Breast epithelium (tissue), 4 donors: Measurements from ENCODE around the gene CUL1. TPM values are rescaled to one million over a fixed set of nuclear protein-coding genes. Genes with fewer than 3 reads are reported as not detected.
"Not testable (repeated sequence)": the region's sequence is repeated elsewhere in the genome, so short reads cannot be mapped to it uniquely, and the experiment has no call there.

Experiments
- DNase-seq, 2 donors: peaks; one replicate each; pipeline ENCODE4 v3.0.0-alpha.2; 2019; ENCODE audit warnings: low spot score in 2 of 2
- H3K27ac ChIP-seq, 2 donors: fragments of 200-600 bp; sonication (generic) in 1 of 2; one replicate each; pipeline ENCODE4 v1.5.1; 2016 to 2019; ENCODE audit warnings: mild to moderate bottlenecking in 1 of 2
- H3K27me3 ChIP-seq, 2 donors: fragments of 200-600 bp; sonication (generic) in 1 of 2; one replicate each; pipeline versions ENCODE4 v1.5.1 to v1.6.0; 2017 to 2019; ENCODE audit warnings: control low read depth in 1 of 2, mild to moderate bottlenecking in 1 of 2
- H3K36me3 ChIP-seq: fragments of 200-600 bp; one replicate; pipeline ENCODE4 v1.5.1; 2019
- H3K4me1 ChIP-seq, 2 donors: fragments of 200-600 bp; sonication (generic); one replicate each; pipeline ENCODE4 v1.5.1; 2016 to 2019; ENCODE audit warnings: control low read depth in 1 of 2
- H3K4me3 ChIP-seq, 3 donors: fragments of 200-600 bp; sonication (generic); 1 replicate in 2 of 3; 2 replicates in 1 of 3; pipeline ENCODE4 v1.5.1; 2016 to 2019; ENCODE audit warnings: mild to moderate bottlenecking in 3 of 3, moderate library complexity in 2 of 3
- H3K9me3 ChIP-seq, 2 donors: fragments of 200-600 bp; sonication (generic) in 1 of 2; one replicate each; pipeline ENCODE4 v1.5.1; 2016 to 2019; ENCODE audit warnings: control low read depth in 1 of 2
- POLR2A ChIP-seq: fragments of 450-650 bp; IDR thresholded peaks from one replicate; pipeline ENCODE4 v1.6.1; 2016; ENCODE audit warnings: antibody characterized with exemption, mild to moderate bottlenecking, moderate library complexity
- POLR2AphosphoS5 ChIP-seq, 3 donors: sonication (generic); formaldehyde crosslinking; IDR thresholded peaks; one replicate each; pipeline ENCODE4 v1.6.1; 2017; ENCODE audit warnings: antibody characterized with exemption in 3 of 3
- intact Hi-C: fragments of 100-400 bp; cut with DNase I; formaldehyde crosslinking; loops from one replicate; pipeline ENCODE4 v1.15.1; 2023; ENCODE audit warnings: low total_unique reads
- total RNA-seq, 3 donors: library from RNA; depleted of rRNA; stranded (reverse); fragments of >200 nt; gene quantifications; one replicate each; pipeline ENCODE4 v1.1.0, GENCODE V29; 2016
- TF ChIP-seq, protein P1 (sequence below), 3 donors: fragments of 450-650 bp; IDR thresholded peaks; one replicate each; pipeline ENCODE4 v1.5.1; 2016 to 2017; ENCODE audit warnings: antibody characterized with exemption in 3 of 3, mild to moderate bottlenecking in 3 of 3, moderate library complexity in 3 of 3

CUL1 gene
- total RNA-seq, 3 donors from 2014 or later = 61.6 to 71.4 (median 65.4) TPM

DNA sequence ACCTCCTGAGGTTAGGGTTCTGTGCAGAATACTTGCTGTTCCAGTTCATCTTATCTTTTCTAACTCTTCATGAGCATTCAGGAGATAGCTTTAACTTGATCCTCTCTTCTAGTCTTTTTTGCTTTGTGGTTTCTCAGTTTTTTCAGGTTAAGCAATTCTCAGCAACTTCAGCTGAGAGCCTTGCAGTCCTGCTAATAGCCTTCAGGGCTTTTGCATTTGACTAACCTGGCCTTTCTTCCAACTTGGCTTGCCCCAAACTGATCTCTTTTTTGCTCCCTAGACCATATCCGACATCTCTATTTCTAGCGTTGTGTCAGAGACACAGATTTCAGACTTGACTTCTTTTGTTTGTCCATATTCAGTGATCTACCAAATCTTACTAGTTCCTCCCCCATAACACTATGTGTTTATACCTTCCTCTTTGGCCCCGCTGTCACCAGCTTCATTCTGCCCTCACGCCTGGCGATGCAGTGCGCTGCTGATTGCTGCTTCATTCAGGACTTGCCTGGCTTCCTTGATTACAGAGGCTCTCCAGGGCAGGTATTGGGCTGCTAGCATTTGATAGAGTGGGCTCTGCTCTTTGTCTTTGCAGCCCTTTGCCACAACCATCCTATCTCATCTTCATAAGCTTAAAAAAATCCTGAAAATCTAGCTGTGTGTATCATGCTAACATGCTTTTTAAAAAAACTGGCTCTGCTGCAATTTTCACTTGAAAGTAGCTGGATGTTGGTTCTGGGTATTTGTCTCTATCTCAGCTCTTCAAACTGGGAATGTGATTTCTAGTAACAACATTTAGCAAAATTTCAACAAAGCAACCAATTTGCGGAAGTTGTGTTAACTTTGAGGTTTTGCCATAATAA, 9.6 kb downstream of the CUL1 start:
- peaks cover 2 to 12% of the 10 kb centered on the region in 2 donors for H3K4me1 ChIP-seq
- H3K36me3 ChIP-seq = no peaks in the 10 kb centered on the region
- intact Hi-C loops = no loop called here

DNA sequence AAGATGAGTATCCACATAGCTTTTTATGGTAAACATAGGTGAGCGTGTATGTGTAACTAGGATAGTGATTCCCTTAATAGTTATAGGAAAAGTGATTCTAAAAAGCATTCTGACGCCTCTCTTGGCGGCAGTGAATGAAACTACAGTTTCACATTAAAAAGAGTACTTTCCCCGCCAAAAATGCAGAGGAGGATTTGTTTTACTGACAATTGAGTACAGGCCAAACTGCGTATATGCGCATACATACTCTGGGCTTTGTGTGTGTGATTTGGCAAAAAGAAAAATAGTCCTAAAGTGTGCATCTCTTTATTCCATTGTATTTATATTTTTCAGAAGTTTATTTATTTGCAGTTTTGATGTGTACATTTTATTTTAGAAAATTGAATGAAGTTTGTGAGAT, 10.3 kb downstream of the CUL1 start:
- TF ChIP-seq POLR2AphosphoS5 (IDR thresholded peaks at IDR 0.05) = no peak
- no peak for TF ChIP-seq POLR2A
- TF ChIP-seq, protein P1, sequence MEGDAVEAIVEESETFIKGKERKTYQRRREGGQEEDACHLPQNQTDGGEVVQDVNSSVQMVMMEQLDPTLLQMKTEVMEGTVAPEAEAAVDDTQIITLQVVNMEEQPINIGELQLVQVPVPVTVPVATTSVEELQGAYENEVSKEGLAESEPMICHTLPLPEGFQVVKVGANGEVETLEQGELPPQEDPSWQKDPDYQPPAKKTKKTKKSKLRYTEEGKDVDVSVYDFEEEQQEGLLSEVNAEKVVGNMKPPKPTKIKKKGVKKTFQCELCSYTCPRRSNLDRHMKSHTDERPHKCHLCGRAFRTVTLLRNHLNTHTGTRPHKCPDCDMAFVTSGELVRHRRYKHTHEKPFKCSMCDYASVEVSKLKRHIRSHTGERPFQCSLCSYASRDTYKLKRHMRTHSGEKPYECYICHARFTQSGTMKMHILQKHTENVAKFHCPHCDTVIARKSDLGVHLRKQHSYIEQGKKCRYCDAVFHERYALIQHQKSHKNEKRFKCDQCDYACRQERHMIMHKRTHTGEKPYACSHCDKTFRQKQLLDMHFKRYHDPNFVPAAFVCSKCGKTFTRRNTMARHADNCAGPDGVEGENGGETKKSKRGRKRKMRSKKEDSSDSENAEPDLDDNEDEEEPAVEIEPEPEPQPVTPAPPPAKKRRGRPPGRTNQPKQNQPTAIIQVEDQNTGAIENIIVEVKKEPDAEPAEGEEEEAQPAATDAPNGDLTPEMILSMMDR (IDR thresholded peaks at IDR 0.05) = no peak
- Histone ChIP-seq H3K9me3 (no peaks in the 10 kb centered on the region), H3K4me3 (no peak overlapping the region), H3K27ac (no peak overlapping the region), H3K4me1 (peaks cover 2 to 12% of the 10 kb centered on the region in 2 donors), H3K36me3 (no peaks in the 10 kb centered on the region), H3K27me3 (no peaks in the 10 kb centered on the region)
- DNase-seq = no peak
- intact Hi-C loops = no loop called here

More for the DNA sequence above, 9.6 kb downstream of the CUL1 start:
- TF ChIP-seq POLR2A = no peak
- TF ChIP-seq POLR2AphosphoS5 (IDR thresholded peaks at IDR 0.05) = no peak
- TF ChIP-seq, protein P1 (IDR thresholded peaks at IDR 0.05) = no peak
- no peak overlapping the region for H3K27ac ChIP-seq
- H3K9me3 ChIP-seq = no peaks in the 10 kb centered on the region
- no peak overlapping the region for H3K4me3 ChIP-seq
- H3K27me3 ChIP-seq = no peaks in the 10 kb centered on the region
- DNase-seq = no peak

DNA sequence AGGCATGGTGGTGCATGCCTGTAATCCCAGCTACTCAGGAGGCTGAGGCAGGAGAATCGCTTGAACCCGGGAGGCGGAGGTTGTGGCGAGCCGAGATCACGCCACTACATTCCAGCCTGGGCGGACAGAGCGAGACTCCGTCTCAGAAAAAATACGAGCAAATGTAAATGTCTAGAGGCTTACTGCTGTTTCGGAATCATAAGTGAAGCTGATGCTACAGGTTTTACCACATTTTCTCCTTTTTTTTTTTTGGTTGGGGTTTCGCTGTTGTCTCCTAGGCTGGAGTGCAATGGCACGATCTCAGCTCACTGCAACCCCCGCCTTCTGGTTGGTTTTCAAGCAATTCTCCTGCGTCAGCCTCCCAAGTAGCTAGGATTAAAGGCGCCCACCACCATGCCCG, 11.7 kb downstream of the CUL1 start:
- H3K9me3 ChIP-seq, H3K27me3 ChIP-seq, H3K27ac ChIP-seq, DNase-seq, H3K36me3 ChIP-seq, H3K4me3 ChIP-seq, intact Hi-C loops: not testable (repeated sequence)
- peaks cover 2 to 12% of the 10 kb centered on the region in 2 donors for H3K4me1 ChIP-seq

DNA sequence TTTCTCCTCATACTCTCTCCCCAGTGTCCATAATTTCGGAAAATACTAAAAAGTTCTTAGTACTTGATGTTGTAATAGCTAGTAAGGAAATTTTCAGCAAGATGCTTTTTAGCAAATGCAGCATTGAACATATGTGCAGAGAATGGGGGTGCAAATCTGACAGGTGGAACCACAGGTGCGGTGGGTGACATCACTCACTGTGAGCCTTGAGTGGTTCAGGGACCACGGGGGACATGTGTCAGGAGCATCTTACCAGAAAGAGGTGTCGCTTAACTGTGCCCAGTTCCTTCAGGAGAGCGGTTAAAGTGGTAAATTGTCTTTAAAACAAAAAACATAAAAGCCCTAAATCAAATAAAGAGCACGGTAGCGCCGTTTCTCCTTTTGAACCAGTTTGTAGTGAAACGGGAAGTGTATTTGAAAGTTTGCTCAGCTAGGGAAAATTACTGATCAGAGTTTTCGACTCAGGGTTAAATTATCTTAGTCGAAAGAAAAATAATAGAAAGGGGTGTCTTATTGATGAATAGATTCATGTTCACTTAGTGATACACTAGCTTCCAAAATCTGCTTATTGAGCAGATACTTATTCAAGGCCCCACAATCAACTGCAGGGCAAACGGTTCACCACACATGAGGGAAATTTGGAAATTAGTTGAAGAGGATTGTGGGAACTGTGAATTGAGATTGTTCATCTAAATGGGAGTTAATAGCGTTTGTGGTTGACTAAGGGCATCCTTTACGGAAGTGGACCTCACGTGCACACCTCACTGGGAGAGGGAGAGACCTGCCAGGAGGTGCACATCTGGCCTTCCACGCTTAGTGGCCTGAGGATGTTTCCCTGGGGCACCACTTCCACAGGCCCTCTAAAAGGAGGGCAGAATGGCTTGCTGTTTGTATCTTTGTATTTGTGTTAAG, 12.7 kb downstream of the CUL1 start:
- H3K9me3 ChIP-seq = no peaks in the 10 kb centered on the region
- H3K27me3 ChIP-seq = no peaks in the 10 kb centered on the region
- H3K27ac ChIP-seq = no peak overlapping the region
- no peak for TF ChIP-seq POLR2AphosphoS5 (IDR thresholded peaks at IDR 0.05)
- no peak for TF ChIP-seq POLR2A
- TF ChIP-seq, protein P1 (IDR thresholded peaks at IDR 0.05) = no peak
- no peak for DNase-seq
- no peak overlapping the region for H3K4me3 ChIP-seq
- intact Hi-C loops = no loop called here
- peaks cover 2 to 6% of the 10 kb centered on the region in 2 donors for H3K4me1 ChIP-seq
- H3K36me3 ChIP-seq = no peaks in the 10 kb centered on the region

DNA sequence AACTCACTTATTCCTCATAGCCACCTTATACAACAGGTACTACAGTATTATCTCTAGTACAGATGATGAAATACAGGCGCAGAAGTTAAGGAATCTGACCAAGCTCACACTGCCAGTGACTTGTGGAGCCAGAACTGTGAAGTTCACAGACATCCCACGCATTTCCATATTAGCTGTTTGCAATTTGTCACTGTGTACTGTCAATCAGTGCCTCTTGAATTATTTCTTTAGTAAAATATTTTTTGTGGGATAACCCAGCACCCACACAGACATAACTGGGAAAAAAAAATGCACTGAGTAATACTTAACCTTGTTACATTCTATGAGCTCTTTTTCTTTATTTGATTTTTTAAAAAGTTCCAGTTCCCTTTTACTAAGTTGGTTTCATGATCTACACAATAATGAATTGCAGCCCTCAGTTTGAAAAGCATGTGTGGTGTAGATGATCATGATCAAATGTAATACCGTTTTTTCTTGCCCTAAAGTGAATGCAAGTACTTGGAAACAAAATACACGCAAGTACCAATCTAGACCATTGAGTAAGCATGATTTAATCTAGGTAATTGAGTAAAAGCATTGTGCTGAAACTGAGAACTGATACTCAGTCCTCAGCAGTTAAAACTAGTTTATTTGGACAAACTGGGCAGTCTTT, 14.1 kb downstream of the CUL1 start:
- H3K27ac ChIP-seq = no peak overlapping the region
- intact Hi-C loops = no loop called here
- no peak for DNase-seq
- no peaks in the 10 kb centered on the region for H3K9me3 ChIP-seq
- H3K27me3 ChIP-seq = no peaks in the 10 kb centered on the region
- H3K4me3 ChIP-seq = no peak overlapping the region
- H3K36me3 ChIP-seq = no peaks in the 10 kb centered on the region
- TF ChIP-seq POLR2A = no peak
- TF ChIP-seq, protein P1 (IDR thresholded peaks at IDR 0.05) = no peak
- TF ChIP-seq POLR2AphosphoS5 (IDR thresholded peaks at IDR 0.05) = no peak
- H3K4me1 ChIP-seq = peaks cover 2 to 6% of the 10 kb centered on the region in 2 donors
